Measurements from ENCODE around the gene CCDC192. TPM values are rescaled to one million over a fixed set of nuclear protein-coding genes. Genes with fewer than 3 reads are reported as not detected.

Gene CCDC192
- total and polyA plus RNA-seq, 2 of the 4 experiments (the other 2 are of a cell fraction), result not detected

DNA sequence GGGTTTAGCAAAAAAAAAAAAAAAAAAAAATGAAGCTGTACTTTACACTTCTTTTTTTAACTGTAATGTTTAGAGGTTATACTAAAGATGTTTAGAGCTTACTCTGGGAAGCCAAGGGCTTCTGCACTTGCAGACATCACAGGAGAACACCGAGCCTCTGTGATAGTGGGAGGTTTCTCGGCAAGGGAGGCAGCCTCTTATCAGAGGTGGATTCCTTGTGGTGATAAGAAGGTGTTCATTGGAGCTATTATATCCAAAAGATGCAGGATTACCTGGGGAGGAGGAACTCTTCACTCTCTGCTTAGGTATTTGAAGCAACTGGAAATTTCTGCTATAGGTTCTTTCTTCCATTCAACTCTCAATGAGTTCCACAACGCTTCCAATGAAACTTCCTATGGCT is 209.2 kb downstream of the CCDC192 start:
- H3K4ac ChIP-seq (ENCODE audit: low read depth, low read length), result no peak overlapping the region
- H4K20me1 ChIP-seq (ENCODE audit: insufficient read depth, low read length), result no peaks in the 10 kb centered on the region
- intact Hi-C loops (cut with micrococcal nuclease) (no loop called here), dilution Hi-C loops (cut with HindIII; ENCODE audit: low sequenced_read_pairs, unreplicated experiment) (no loop called here), in situ Hi-C loops (cut with MboI; ENCODE audit: low sequenced_read_pairs) (no loop called here)
- no peak overlapping the region for H3K18ac ChIP-seq (ENCODE audit: low read depth, low read length)
- H3K36me3 ChIP-seq (ENCODE audit: control insufficient read depth, insufficient read depth, low read length), result no peaks in the 10 kb centered on the region
- H2BK5ac ChIP-seq (ENCODE audit: low read depth, low read length, poor library complexity, severe bottlenecking), result no peak overlapping the region
- H3K27me3 ChIP-seq (ENCODE audit: control insufficient read depth, insufficient read depth, low read length), result no peaks in the 10 kb centered on the region
- H4K91ac ChIP-seq (ENCODE audit: insufficient read depth, low read depth, low read length), result no peak overlapping the region
- no peak overlapping the region for H2BK20ac ChIP-seq (ENCODE audit: low read depth, low read length)
- H3K4me3 ChIP-seq (ENCODE audit: insufficient read depth, low read depth, low read length), result no peak overlapping the region
- WGBS, 2 experiments (ENCODE audit: extremely low coverage in 2 of 2, insufficient read length in 1 of 2), result 83% methylated on average over 1 of the region's 3 CpGs; no CpG with 5 or more reads in 1 of the 2 experiments
- ChIA-PET CTCF (interaction anchor here (0.6 kb wide), 2 partner anchors 105 to 1488 kb away, joined by 3 to 9 read pairs; no protein-coding TSS in a partner anchor), POLR2A (ENCODE audit: unreplicated experiment) (no interaction called here)
- no peak overlapping the region for H3K23ac ChIP-seq (ENCODE audit: low read depth, low read length)
- no peak overlapping the region for H2BK15ac ChIP-seq (ENCODE audit: low read depth, low read length)
- H3K4me1 ChIP-seq (ENCODE audit: control insufficient read depth, insufficient read depth, low read length), result no peaks in the 10 kb centered on the region
- no peak overlapping the region for H3K9ac ChIP-seq (ENCODE audit: low read depth, low read length)
- H4K5ac ChIP-seq (ENCODE audit: low read depth, low read length), result no peak overlapping the region
- H3K9me1 ChIP-seq (ENCODE audit: insufficient read depth, low read length), result no peaks in the 10 kb centered on the region
- no peak overlapping the region for H3K14ac ChIP-seq (replicated peaks; ENCODE audit: low read depth, low read length)
- no TSS peak for BruUV-seq (replicated peaks)
- H3K4me2 ChIP-seq (ENCODE audit: low read depth, low read length), result no peak overlapping the region
- no peak overlapping the region for H3K56ac ChIP-seq (ENCODE audit: extremely low read depth, insufficient read depth, low read length)
- H3K9me3 ChIP-seq (ENCODE audit: control insufficient read depth, insufficient read depth, low read length), result no peaks in the 10 kb centered on the region
- ATAC-seq (ENCODE audit: low read depth) (no peak), DNase-seq (no peak)
- no peak overlapping the region for H2AFZ ChIP-seq (replicated peaks; ENCODE audit: low read length, poor library complexity)
- no peaks in the 10 kb centered on the region for H3K79me1 ChIP-seq (ENCODE audit: low read depth in 1 of 2, low read length in 2 of 2)
- no peak overlapping the region for H2AK9ac ChIP-seq (replicated peaks; ENCODE audit: low read depth, low read length, poor library complexity)
- H2AK5ac ChIP-seq (ENCODE audit: low read depth, low read length), result no peak overlapping the region
- H4K8ac ChIP-seq (ENCODE audit: low read depth in 2 of 2, low read length in 2 of 2), result no peak overlapping the region
- TF ChIP-seq CEBPB (IDR thresholded peaks at IDR 0.05; ENCODE audit: low read depth, low read length) (no peak), FOS (IDR thresholded peaks at IDR 0.05; ENCODE audit: low read depth, low read length) (no peak), NFE2L2 (IDR thresholded peaks at IDR 0.05; ENCODE audit: low read depth, low read length) (no peak), BHLHE40 (IDR thresholded peaks at IDR 0.05; ENCODE audit: low read depth, low read length) (no peak), RFX5 (IDR thresholded peaks at IDR 0.05; ENCODE audit: low read depth, low read length) (no peak), POLR2A (IDR thresholded peaks at IDR 0.05; ENCODE audit: low read depth, low read length) (no peak), CHD1 (IDR thresholded peaks at IDR 0.05; ENCODE audit: low read depth, low read length) (no peak), MXI1 (IDR thresholded peaks at IDR 0.05; ENCODE audit: borderline replicate concordance, low read depth, low read length) (no peak), RAD21 (IDR thresholded peaks at IDR 0.05; ENCODE audit: low read length) (no peak)
- TF ChIP-seq, protein P1, sequence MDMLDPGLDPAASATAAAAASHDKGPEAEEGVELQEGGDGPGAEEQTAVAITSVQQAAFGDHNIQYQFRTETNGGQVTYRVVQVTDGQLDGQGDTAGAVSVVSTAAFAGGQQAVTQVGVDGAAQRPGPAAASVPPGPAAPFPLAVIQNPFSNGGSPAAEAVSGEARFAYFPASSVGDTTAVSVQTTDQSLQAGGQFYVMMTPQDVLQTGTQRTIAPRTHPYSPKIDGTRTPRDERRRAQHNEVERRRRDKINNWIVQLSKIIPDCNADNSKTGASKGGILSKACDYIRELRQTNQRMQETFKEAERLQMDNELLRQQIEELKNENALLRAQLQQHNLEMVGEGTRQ (IDR thresholded peaks at IDR 0.05; ENCODE audit: low read depth, low read length), result no peak
- TF ChIP-seq, protein P2, sequence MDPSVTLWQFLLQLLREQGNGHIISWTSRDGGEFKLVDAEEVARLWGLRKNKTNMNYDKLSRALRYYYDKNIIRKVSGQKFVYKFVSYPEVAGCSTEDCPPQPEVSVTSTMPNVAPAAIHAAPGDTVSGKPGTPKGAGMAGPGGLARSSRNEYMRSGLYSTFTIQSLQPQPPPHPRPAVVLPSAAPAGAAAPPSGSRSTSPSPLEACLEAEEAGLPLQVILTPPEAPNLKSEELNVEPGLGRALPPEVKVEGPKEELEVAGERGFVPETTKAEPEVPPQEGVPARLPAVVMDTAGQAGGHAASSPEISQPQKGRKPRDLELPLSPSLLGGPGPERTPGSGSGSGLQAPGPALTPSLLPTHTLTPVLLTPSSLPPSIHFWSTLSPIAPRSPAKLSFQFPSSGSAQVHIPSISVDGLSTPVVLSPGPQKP (IDR thresholded peaks at IDR 0.05; ENCODE audit: borderline replicate concordance, low read depth, low read length), result no peak
- H3K27ac ChIP-seq (ENCODE audit: insufficient read depth, low read length), result no peak overlapping the region
- no peak overlapping the region for H2BK120ac ChIP-seq (ENCODE audit: low read depth, low read length)

All from IMR-90 (cell line).